NCI-H460 (cell line): ENCODE data around the gene INPP4B. TPM values are rescaled to one million over a fixed set of nuclear protein-coding genes. Genes with fewer than 3 reads are reported as not detected.
A peak's percentile ranks its signal among the peaks of the same experiment; 100 is the strongest.

Experiments used
- DNase-seq: peaks from one replicate; pipeline ENCODE4 v3.0.0-alpha.2; 2016; ENCODE audit warnings: low read depth; ENCODE audit errors: extremely low read depth
- total RNA-seq: library from RNA; depleted of rRNA; stranded (reverse); fragments of >200 nt; shearing (Covaris generic); gene quantifications from 2 replicates; pipeline ENCODE4 v1.2.3, GENCODE V29; 2014

INPP4B gene
- total RNA-seq, 1 experiment from 2014 or later = 3.9 TPM

DNA sequence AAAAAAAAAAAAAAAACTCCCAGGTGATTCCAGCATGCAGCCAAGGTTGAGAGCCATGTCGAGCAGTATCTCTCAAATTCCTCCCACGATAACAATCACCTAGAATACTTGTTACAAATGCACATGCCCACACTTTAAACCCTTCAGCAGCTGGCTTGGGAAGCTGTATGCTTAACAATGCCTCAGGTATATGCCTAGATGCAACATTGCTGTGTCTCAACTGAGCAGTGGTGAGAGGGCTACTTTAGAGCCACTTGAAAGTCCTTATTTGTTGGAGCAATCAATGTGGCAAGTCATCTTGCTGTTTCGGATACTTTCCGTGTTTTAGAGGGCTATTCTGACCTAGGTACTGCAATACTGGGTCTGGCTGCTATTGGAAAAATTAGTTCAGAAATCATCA is 487.4 kb downstream of the INPP4B start:
- no peak for DNase-seq

- DNase-seq = no peak
Measured at GRCh38 chr4:142356801-142357200, 489.3 kb downstream of the INPP4B start.

DNA sequence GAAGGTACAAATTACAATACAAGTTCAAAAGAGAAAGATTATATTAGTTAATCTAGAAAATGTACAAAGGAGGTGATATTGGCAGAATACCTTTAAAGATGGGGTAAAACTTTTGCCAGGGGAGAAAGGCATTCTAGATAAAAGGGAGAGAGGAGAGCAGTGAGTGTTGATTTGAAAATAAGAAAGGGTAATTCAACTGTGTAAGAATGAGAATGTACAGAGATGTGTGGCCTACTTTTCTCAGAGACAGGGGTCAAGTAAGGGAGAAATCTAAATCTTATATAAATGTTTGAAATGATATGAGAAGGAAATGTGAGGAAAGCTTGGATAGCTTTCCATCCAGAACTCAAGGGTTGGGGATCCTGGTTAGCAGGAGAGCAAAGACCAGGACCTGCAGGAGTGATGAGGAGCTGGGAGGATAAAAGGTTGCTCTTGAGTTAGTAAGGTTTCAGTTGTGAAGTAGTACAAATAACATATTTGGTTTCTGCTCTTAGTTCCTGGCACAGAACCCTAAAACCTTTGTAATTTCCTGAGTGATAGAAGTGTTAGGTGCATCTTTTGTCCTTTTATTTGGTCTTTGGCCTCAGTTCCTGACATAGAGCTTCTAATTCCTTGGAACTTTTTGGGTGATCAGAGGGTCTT is 489.9 kb downstream of the INPP4B start:
- DNase-seq = no peak

GRCh38 chr4:142355421-142355930 is 490.6 kb downstream of the INPP4B start:
- no peak for DNase-seq

DNA sequence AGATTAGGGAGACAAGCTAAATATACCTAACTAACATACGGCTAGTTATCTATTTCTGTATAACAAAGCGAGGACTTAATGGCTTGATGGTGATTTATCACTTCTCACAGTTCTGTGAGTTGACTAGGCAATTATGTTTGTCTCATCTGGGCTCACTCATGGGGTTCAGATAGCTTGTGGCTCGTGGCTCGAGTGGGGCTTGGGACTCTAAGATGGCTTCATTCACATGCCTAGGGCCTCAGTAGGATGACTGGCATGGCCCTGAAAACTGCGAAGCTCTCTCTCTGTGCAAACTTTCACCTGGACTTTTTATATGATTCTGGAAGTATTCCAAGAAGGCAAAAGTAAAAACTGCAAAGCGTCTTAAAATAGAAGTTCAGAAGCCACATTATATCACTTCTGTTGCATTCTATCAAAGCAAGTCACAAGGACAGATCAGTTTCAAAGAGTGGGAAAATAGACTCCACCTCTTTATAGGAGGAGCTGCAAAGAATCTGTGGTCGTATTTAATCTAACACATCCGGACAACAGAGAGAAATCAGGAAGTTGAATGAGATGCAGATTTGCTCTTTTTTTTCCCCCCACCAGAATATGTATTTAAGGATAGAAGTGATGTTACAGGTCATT is 491.2 kb downstream of the INPP4B start:
- no peak for DNase-seq

GRCh38 chr4:142354041-142354440 is 492.1 kb downstream of the INPP4B start:
- DNase-seq = no peak

DNA sequence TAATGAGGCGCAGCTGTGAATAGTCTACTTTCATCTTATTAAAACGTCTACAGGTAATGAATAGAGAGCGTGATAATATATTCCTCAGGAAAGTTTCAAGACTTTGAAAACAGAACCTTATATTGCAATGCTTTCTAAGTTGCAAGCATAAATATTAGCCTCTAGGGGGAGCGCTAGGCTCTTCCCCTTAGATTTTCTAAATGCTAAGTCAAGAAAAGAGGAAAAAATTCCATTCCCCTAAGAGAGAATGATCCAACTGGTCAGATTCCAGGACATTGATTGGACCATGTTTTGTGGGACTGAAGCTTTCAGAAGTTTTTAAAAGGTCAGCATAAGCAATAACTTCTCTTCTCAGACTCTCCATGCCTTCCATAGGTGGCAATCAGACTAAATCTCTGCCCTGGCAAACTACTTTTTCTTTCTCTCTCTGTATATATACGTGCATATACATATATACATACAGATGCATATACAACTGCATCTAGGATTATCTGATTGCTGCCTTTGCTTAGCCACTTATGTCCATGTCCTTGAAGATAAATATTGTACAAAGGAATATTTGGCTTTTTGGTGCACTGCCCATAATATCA is 492.9 kb downstream of the INPP4B start:
- DNase-seq = peak; percentile 15

- DNase-seq = no peak
Measured at GRCh38 chr4:142352712-142353111, 493.4 kb downstream of the INPP4B start.

- no peak for DNase-seq
Measured at GRCh38 chr4:142351958-142352357, 494.1 kb downstream of the INPP4B start.

GRCh38 chr4:142350871-142351270 is 495.2 kb downstream of the INPP4B start:
- peak; percentile 4 for DNase-seq

- DNase-seq = no peak
Measured at GRCh38 chr4:142348613-142349021, 497.5 kb downstream of the INPP4B start.

- no peak for DNase-seq
Measured at GRCh38 chr4:142347241-142347640, 498.9 kb downstream of the INPP4B start.

- no peak for DNase-seq
Measured at GRCh38 chr4:142345924-142346323, 500.2 kb downstream of the INPP4B start.

DNA sequence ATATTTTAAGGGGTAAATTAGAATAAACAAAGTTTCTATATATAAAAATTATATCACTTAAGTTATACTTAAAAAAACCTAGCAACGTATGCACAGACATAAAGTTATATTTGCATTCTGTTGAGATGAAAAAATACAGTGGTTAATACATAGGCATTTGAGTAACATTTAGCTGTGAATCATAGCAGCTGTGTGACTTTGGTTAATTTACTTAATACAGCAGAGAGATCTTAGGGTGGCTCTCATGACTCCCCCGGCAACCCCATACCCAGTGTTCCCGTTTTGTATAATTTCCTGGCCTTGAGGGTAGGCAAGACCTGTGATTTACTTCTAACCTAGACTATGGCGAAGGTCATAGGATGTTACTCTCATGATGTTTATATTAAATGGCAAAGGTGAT is 504.8 kb downstream of the INPP4B start:
- DNase-seq = no peak

GRCh38 chr4:142339053-142339452 is 507.0 kb downstream of the INPP4B start:
- DNase-seq = no peak

- no peak for DNase-seq
Measured at GRCh38 chr4:142336251-142336934, 509.7 kb downstream of the INPP4B start.

DNA sequence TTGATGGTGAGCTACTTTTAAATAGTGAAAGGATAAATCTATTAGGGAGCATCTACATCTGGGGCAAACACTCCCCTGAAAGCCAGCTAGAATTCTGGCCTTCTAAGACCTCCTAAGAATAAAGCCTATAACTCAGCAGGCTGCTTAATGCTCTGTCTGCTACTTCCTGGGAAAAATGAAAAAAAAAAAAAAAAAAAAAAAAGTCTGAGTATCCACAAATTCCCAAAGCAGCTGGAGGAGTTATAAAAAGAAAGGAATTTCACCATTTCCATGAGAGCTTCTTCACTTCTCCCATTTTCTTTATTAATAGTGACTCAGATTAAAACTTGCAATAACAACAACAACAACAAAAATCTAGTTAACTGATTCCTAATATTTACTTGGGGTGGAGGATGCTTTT is 511.2 kb downstream of the INPP4B start:
- no peak for DNase-seq

DNA sequence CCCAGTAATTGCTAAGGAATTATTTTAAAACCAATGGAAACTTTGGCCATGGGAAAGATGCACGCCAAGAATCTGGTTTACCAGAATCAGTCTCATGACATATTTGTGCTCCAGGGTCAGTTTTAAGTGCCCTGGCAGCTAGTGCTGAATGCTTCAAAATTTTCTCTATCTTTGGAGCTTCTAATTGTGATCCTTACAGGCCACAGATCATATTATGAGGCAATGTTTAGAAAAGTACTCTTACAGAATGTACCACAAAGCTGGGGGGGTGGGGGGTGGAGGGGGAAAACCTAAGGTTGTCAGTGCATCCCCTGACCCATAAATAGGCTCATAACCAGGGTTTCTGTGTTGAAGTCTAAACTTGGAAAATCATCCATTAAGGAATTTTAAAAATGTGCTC is 514.5 kb downstream of the INPP4B start:
- DNase-seq = no peak

GRCh38 chr4:142331132-142331531 is 515.0 kb downstream of the INPP4B start:
- DNase-seq = no peak

DNA sequence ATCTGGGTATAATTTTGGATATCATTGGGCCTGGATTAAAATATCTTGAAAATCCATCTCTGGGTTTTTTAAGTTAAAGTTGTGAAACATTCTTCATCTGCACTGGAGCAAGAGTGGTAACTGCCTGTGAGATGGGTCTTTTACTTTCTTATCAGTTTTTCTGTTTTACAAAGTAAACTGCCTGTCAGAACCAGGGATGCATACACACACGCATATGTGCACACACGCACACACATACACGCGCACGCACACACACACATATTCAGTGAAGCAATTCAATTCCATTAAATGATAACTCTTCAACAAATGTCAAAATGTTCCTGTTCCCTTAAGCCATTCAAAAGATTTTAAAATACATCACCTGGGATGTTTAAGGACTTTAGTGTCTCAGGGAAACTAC is 515.8 kb downstream of the INPP4B start:
- no peak for DNase-seq

DNA sequence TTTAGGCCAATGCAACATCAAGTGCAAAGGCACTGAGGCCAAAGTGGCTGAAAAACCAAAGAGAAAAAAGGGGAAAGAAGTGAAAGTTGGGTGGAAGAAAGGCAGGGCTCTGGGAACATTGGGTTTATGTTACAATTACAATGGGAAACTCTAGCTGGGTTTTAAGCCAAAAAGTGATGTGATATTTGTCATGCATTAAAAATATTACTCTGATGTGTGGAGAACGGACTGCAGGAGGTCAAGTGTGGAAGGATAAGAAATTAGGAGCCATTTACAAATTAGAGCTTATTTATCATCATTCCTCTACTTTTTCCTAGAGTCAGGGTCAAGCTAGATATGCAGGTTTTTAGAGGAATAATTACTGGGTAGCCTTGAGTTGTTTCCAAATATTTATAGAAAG is 516.8 kb downstream of the INPP4B start:
- no peak for DNase-seq

- DNase-seq = no peak
Measured at GRCh38 chr4:142326181-142326580, 519.9 kb downstream of the INPP4B start.
